ENCODE measurements around the gene SMIM32.

DNA sequence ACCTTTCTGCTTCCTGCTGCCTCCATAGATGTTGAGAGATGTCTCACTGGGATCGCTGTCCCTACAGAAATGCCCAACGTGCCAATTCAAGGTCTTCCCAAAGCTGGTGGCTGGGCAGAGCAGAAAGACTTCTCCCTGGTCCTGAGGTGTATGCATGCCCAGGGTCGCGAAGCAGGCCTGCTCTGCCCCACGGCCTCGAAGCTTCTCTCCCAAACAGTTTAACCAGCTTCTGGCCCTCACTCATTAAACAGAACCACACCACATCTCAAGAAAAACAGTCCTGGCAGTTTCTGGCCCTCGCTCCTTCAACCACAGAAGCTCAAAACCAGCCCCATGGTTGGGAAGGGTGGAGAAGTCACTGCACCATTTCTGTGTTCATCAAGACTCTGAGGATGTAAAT is 14.7 kb upstream of the SMIM32 start:
- TF ChIP-seq, protein P1, sequence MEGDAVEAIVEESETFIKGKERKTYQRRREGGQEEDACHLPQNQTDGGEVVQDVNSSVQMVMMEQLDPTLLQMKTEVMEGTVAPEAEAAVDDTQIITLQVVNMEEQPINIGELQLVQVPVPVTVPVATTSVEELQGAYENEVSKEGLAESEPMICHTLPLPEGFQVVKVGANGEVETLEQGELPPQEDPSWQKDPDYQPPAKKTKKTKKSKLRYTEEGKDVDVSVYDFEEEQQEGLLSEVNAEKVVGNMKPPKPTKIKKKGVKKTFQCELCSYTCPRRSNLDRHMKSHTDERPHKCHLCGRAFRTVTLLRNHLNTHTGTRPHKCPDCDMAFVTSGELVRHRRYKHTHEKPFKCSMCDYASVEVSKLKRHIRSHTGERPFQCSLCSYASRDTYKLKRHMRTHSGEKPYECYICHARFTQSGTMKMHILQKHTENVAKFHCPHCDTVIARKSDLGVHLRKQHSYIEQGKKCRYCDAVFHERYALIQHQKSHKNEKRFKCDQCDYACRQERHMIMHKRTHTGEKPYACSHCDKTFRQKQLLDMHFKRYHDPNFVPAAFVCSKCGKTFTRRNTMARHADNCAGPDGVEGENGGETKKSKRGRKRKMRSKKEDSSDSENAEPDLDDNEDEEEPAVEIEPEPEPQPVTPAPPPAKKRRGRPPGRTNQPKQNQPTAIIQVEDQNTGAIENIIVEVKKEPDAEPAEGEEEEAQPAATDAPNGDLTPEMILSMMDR (IDR thresholded peaks at IDR 0.05; ENCODE audit: extremely low read depth in 1 of 2, insufficient read depth in 1 of 2, low read depth in 1 of 2, low read length in 2 of 2), result no peak
- TF ChIP-seq POLR2AphosphoS5 (IDR thresholded peaks at IDR 0.05; ENCODE audit: insufficient read depth, low read depth, low read length), result no peak
- no peak for TF ChIP-seq POLR2A (IDR thresholded peaks at IDR 0.05; ENCODE audit: low read depth, low read length)
- TF ChIP-seq JUN (IDR thresholded peaks at IDR 0.05; ENCODE audit: borderline replicate concordance, insufficient read depth, insufficient read length, low read depth), result no peak
- no peak for TF ChIP-seq EZH2 (IDR thresholded peaks at IDR 0.05; ENCODE audit: borderline replicate concordance, low read depth, low read length, severe bottlenecking)
- TF ChIP-seq, protein P2, sequence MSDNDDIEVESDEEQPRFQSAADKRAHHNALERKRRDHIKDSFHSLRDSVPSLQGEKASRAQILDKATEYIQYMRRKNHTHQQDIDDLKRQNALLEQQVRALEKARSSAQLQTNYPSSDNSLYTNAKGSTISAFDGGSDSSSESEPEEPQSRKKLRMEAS (IDR thresholded peaks at IDR 0.05; ENCODE audit: insufficient read depth, insufficient read length), result no peak
- no peak for TF ChIP-seq GATA2 (IDR thresholded peaks at IDR 0.05; ENCODE audit: insufficient read depth, insufficient read length, low read depth, low read length)
- no peak for TF ChIP-seq FOS (IDR thresholded peaks at IDR 0.05; ENCODE audit: borderline replicate concordance, insufficient read depth, low read length)

All from endothelial cell of umbilical vein (primary cell).